Measurements from ENCODE around the gene TOP3B.

Gene TOP3B

DNA sequence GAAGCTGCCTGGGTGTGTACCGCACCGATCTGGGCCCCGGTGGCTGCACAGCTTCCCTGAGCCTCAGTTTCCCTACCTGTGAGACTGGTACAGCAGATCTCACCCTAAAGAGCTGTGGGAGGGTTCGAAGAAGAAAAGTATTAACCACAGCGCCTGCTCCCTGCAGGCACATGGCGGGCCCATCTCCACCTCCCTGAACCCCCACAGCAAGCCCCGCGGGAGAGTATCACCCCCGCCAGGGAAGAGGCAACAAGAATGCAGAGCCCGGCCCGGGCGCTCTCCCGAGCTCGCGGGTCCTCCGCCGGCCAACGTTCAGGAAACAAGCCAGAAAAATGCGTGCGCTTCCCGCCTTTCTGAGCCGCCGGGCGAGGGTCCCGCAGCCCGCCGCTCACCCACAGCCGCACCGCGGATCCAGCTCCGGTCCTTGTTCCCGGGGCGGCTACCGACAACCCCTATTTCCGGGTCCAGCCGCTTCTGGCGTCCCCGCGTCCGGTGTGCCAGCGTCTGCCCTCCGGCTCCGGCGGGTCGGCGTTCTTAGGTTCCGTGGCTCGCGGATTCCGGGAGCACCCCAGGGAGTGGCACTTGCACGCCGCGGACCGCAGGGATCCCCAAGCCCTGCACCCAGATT, at the start of gene TOP3B:
TSS of gene TOP3B (minus strand) at position 450 of the 628 bp plus-strand sequence. CDS start 7,078 bp downstream, outside the sequence.
- DNase-seq: peak; percentile 46

DNA sequence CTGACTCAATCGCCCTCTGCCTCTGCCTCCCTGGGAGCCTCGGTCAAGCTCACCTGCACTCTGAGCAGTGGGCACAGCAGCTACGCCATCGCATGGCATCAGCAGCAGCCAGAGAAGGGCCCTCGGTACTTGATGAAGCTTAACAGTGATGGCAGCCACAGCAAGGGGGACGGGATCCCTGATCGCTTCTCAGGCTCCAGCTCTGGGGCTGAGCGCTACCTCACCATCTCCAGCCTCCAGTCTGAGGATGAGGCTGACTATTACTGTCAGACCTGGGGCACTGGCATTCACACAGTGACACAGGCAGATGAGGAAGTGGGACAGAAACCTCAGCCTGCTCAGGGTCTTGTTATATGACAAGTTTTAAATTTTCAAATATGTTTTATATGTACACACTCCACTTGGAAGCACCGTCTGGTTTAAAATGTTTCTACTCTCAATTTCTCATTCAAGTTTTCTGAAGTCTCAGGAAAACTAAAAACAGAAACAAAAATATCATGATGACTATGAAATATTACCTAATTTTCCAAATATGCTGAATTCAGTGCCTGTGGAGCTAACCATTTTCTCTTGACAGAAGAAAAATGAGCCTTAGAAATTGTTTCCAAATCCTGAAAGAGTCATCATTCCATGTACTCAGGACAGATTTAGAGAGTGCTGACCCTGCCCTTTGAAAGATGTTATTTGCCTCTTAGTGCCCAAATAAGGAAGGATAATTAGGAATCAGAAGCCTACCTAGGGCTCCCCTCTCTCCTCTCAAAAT, 48.8 kb upstream of the TOP3B start:
- no peak for DNase-seq

- DNase-seq: no peak
Measured at GRCh38 chr22:22030493-22031182, 48.1 kb upstream of the TOP3B start.

GRCh38 chr22:22027955-22028354, 45.4 kb upstream of the TOP3B start:
- no peak for DNase-seq

DNA sequence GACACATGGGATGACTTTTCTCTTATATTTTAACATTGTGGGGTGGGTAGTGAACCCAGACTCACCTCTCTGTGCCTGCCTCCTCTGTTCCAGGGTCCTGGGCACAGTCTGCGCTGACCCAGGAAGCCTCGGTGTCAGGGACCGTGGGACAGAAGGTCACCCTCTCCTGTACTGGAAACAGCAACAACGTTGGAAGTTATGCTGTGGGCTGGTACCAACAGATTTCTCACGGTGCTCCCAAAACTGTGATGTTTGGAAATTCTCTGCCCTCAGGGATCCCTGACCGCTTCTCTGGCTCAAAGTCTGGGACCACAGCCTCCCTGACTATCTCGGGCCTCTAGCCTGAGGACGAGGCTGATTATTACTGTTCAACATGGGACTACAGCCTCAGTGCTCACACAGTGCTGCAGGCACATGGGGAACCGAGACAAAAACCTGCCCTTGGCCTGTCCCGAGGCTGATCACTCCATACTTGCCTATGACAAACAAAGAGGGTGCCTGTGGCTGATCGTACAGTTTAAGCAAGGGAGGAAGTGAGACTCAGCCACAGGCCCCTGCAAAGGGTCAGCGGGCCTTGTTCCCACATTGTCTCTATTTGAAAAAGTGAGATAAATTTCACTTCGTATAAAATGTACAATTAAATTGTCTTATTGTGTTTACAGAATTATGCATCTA, 43.7 kb upstream of the TOP3B start:
- no peak for DNase-seq

DNA sequence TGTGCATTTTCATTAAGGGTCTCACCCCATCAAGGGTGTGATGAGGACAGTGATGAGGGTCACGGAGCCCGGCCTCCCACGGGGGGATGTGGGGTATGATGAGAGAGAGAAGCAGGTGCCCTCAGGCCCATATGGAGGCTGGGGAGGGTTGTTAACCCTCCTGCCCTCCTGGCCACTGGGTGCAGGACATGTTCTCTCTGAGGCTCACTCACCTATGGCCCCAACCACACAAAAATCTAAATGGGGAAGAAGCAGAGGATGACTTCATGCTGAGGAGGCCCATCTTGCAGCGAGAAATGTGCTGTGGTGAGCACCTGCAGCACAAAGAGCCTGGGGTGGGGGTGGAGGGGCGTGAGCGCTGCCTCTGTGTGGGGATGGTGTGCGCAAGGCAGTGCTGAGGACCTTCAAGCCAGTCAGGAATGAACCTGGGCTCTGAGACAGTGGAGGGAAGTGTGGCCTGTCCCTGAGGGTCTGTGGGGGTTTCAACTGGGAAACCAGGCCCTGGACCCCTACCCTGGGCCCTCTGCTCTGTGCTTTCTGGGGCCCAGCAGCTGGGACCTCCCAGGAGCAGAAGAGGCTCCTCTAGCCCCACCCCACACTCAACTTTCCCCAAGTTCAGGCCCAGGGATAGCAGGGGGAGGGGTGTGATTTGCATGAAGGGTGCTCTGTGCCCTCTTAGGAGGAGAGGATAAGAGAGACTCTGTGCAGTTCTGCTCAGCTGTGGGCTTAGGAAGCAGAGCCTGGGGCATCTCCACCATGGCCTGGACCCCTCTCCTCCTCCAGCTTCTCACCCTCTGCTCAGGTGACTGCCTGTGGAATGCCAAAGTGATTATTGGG, 43.0 kb upstream of the TOP3B start:
- DNase-seq: no peak

DNA sequence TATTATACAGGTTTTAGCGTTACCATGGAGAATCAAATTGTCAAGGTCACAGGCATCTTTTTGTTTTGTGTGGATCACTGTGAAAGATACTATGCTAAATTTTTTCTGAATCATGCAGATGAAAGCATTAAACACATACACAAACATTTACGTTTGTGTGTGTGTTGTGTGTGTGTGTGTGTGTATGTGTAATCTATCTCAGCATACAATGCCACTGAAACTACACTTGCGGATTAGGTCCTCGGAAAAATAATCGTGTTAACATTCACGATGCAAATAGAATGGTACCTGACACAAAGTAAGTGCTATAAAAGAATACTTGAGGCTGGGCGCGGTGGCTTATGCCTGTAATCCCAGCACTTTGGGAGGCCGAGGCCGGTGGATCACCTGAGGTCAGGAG, 41.9 kb upstream of the TOP3B start:
- no peak for DNase-seq

GRCh38 chr22:22023581-22024137, 41.1 kb upstream of the TOP3B start:
- no peak for DNase-seq

GRCh38 chr22:22022947-22023534, 40.5 kb upstream of the TOP3B start:
- DNase-seq: no peak

GRCh38 chr22:22022255-22022840, 39.8 kb upstream of the TOP3B start:
- DNase-seq: no peak

DNA sequence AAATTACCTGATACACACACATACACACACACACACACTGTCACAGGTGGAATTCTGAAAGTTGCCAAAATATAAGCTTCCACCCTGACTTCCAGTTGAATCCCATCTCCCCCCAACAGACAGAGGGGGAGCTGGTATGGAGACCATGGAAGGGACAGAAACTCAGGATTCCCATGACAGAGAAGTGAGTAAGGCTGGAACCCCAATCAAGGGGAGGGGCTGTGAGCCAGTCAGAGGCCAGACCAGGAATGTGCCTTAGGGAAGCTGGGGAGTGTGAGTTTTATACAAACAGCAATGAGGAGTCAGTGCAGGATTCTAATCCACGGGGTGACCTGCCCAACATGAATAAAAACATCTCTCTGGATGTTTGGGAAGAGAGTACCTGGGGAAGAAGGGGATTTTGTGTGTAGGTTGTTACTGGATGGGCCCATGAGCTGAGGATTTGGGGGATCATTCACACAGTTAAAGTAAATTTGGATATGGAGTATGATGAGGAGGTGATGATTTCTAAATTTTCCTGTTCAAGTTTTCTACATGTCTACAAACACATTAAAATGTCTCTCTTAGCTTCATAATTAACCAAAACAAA, 38.7 kb upstream of the TOP3B start:
- DNase-seq: no peak

DNA sequence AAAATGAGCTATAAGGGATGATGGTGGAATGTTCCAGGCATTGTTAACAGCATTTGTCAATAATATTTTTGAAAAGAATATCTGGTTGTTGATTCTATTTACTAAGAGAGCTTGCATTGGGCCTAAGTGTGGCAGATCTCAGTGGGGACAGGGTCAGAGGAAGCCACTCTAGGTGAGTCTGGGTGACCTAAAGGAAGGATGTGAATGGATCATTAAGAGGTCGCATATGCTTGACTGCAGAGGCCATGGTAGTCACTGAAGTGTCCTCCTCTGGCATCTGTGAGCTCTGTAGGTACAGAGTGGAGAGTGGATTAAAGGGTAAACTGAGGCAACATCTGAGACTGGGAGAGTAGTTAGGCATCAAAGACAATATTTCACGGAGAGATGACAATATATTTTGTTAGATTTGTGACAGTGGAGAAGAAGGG, 37.9 kb upstream of the TOP3B start:
- DNase-seq: no peak

GRCh38 chr22:22019659-22020424, 37.3 kb upstream of the TOP3B start:
- no peak for DNase-seq

GRCh38 chr22:22018825-22019658, 36.5 kb upstream of the TOP3B start:
- DNase-seq: no peak

DNA sequence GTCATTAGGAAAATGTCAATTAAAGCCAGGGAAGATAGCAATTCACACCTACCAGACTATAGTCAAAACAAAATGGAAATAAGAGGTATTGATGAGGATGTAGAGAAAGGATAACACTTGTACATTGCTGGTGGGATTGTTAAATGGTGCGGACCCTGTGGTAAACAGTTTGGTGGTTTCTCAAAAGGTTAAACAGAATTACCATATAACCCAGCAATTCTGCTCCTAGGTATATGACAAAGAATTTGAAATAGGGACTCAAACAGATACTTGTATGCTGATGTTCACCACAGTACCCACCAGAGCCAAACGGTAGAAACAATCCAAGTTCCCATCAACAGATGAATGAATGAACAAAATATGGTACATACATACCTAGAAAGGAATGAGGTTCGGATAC, 33.0 kb upstream of the TOP3B start:
- DNase-seq: no peak

DNA sequence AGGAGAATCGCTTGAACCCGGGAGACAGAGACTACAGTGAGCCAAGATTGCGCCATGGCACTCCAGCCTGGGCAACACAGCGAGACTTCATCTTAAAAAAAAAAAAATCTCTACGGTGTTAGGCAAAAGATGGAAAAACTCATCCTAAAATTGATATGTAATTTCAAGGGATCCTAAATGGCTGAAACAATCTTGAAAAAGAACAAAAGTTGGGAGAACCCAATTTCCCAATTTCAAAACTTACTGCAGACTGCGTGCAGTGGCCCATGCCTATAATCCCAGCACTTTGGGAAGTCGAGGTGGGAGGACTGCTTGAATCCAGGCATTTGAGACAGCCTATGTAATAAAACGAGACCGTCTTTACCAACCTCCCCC, 31.7 kb upstream of the TOP3B start:
- DNase-seq: no peak

- DNase-seq: no peak
Measured at GRCh38 chr22:22013559-22014284, 31.1 kb upstream of the TOP3B start.

DNA sequence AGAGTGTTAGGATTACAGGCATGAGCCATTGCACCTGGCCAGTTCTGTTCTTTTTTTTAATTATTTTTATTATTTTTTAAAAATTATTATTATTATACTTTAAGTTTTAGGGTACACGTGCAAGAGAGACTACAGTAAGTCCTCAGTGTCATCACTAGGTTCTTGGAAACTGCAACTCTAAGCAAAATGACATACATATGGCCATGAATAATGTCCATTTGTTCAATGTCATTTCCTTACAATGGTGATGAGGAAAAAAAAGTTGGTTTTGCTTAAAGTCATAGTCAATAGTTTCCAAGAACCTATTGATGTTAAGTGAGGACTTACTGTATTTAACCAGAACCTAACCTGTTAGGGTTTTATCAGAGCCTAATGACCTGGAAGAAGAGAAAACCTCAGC, 29.4 kb upstream of the TOP3B start:
- DNase-seq: no peak

- DNase-seq: no peak
Measured at GRCh38 chr22:22010358-22010757, 27.8 kb upstream of the TOP3B start.

Data from NCI-H2107 (cell line).